Endothelial cell of umbilical vein (primary cell): Measurements from ENCODE around the gene MTR.

Source experiments
- EZH2 ChIP-seq: IDR thresholded peaks from 2 replicates; pipeline ENCODE4 v1.6.1; 2012; ENCODE audit warnings: borderline replicate concordance, low read depth, mild to moderate bottlenecking, moderate library complexity, low read length, inconsistent platforms; ENCODE audit not compliant: severe bottlenecking
- FOS ChIP-seq: IDR thresholded peaks from 2 replicates; pipeline ENCODE4 v1.6.1; 2011; ENCODE audit warnings: mild to moderate bottlenecking, low read length, moderate library complexity, borderline replicate concordance; ENCODE audit not compliant: insufficient read depth
- JUN ChIP-seq: IDR thresholded peaks from 2 replicates; pipeline ENCODE4 v1.6.1; 2011; ENCODE audit warnings: borderline replicate concordance, low read depth; ENCODE audit not compliant: insufficient read length, insufficient read depth
- POLR2A ChIP-seq: IDR thresholded peaks from 2 replicates; pipeline ENCODE4 v1.6.1; 2012; ENCODE audit warnings: low read depth, mild to moderate bottlenecking, control low read depth, low read length
- POLR2AphosphoS5 ChIP-seq: IDR thresholded peaks from 2 replicates; pipeline ENCODE4 v1.6.1; 2012; ENCODE audit warnings: low read depth, mild to moderate bottlenecking, control low read depth, low read length, moderate library complexity; ENCODE audit not compliant: insufficient read depth
- TF ChIP-seq, protein P1 (sequence below), 2 donors: IDR thresholded peaks; 1 replicate in 1 of 2; 2 replicates in 1 of 2; pipeline ENCODE4 v1.5.1; 2011; ENCODE audit warnings: low read length in 2 of 2, mild to moderate bottlenecking in 2 of 2, moderate library complexity in 2 of 2, control low read depth in 1 of 2, inconsistent platforms in 1 of 2, low read depth in 1 of 2; ENCODE audit not compliant: insufficient read depth in 1 of 2; ENCODE audit errors: extremely low read depth in 1 of 2

DNA sequence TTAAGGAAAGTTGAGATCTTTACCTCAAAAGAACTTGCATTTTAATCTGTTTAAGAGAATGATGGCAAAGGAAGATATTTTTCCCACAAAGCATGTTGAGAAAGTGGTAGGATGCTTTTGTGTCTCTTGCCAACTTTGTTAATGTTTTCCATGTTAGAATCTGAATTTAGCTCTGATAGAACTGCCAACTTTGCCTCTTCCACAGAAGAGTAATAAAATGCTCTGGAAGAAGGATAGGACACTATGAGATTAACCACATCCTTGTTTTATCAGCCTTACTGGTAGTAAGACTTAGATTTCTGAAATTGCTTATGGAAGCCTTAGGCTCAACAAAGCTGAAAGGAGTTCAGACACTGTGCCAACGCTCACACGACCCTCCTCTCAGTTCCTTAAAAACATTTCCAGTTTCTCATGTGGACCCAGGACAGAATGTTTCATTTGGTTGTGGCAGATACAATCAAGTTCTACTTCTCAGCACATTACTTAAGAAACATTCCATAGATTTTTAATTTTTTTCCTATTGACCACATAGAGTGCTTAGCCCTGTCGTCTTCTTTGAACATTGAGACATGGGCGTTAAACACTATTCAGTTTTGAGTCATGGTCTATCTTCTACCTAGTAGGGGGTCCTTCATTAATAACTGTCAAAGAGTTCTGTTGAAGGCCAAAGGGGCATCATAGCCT, 59.0 kb downstream of the MTR start:
- TF ChIP-seq, protein P1, sequence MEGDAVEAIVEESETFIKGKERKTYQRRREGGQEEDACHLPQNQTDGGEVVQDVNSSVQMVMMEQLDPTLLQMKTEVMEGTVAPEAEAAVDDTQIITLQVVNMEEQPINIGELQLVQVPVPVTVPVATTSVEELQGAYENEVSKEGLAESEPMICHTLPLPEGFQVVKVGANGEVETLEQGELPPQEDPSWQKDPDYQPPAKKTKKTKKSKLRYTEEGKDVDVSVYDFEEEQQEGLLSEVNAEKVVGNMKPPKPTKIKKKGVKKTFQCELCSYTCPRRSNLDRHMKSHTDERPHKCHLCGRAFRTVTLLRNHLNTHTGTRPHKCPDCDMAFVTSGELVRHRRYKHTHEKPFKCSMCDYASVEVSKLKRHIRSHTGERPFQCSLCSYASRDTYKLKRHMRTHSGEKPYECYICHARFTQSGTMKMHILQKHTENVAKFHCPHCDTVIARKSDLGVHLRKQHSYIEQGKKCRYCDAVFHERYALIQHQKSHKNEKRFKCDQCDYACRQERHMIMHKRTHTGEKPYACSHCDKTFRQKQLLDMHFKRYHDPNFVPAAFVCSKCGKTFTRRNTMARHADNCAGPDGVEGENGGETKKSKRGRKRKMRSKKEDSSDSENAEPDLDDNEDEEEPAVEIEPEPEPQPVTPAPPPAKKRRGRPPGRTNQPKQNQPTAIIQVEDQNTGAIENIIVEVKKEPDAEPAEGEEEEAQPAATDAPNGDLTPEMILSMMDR (IDR thresholded peaks at IDR 0.05; ENCODE audit: extremely low read depth in 1 of 2, insufficient read depth in 1 of 2, low read depth in 1 of 2, low read length in 2 of 2), result no peak
- no peak for TF ChIP-seq EZH2
- no peak for TF ChIP-seq POLR2AphosphoS5
- TF ChIP-seq POLR2A, result no peak
- TF ChIP-seq FOS, result no peak
- no peak for TF ChIP-seq JUN
